Gastroesophageal sphincter (tissue), 3 donors: Measurements from ENCODE around the gene SLC25A33.

ENCODE experiments used
- POLR2A ChIP-seq, 2 donors: fragments of 450-650 bp; IDR thresholded peaks; one replicate each; pipeline ENCODE4 v1.6.1; 2017; ENCODE audit warnings: antibody characterized with exemption in 2 of 2, mild to moderate bottlenecking in 2 of 2, moderate library complexity in 1 of 2
- POLR2AphosphoS5 ChIP-seq: sonication (generic); formaldehyde crosslinking; IDR thresholded peaks from one replicate; pipeline ENCODE4 v1.6.1; 2017; ENCODE audit warnings: antibody characterized with exemption
- TF ChIP-seq, protein P1 (sequence below), 4 experiments: fragments of 200-600 bp in 2 of 4; fragments of 450-650 bp in 2 of 4; sonication (generic) in 1 of 4; IDR thresholded peaks; one replicate each; pipeline ENCODE4 v1.5.1; 2017 to 2019; ENCODE audit warnings: antibody characterized with exemption in 4 of 4, mild to moderate bottlenecking in 2 of 4, moderate library complexity in 2 of 4

DNA sequence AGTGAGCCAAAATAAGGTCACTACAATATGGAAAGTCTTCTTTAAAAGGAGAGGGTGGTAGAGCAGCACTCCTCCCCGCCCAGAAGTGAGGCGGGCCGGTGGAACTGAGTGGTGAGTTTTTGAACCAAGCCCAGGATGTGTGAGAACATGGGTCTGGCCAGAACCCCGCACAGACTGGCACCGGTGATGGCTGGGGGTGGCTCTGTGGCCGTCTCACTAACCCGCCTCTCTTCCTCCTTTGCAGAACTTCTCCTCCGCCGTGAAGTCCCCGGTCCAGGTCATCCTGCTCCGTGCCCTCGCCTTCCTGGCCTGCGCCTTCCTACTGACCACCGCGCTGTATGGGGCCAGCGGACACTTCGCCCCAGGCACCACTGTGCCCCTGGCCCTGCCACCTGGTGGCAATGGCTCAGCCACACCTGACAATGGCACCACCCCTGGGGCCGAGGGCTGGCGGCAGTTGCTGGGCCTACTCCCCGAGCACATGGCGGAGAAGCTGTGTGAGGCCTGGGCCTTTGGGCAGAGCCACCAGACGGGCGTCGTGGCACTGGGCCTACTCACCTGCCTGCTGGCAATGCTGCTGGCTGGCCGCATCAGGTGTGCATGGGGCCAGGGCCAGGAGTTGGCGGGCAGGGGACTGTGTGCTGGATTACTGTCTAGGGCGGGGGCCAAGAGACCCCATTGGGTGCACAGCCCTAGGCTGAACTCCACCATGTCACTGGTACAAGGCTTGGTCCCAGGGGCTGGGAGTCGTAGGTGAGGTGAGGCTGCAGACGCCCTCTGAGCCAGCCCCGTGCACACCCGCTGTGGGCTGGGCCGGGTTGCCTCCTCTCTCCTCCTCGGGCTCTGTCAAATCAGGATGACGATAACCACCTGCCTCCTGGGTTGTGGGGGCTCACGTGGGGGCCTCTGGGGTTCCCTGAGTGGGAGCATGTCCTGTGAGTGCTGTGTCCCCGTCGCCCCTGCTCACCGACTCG lies 61.9 kb downstream of the SLC25A33 start:
- TF ChIP-seq, protein P1, sequence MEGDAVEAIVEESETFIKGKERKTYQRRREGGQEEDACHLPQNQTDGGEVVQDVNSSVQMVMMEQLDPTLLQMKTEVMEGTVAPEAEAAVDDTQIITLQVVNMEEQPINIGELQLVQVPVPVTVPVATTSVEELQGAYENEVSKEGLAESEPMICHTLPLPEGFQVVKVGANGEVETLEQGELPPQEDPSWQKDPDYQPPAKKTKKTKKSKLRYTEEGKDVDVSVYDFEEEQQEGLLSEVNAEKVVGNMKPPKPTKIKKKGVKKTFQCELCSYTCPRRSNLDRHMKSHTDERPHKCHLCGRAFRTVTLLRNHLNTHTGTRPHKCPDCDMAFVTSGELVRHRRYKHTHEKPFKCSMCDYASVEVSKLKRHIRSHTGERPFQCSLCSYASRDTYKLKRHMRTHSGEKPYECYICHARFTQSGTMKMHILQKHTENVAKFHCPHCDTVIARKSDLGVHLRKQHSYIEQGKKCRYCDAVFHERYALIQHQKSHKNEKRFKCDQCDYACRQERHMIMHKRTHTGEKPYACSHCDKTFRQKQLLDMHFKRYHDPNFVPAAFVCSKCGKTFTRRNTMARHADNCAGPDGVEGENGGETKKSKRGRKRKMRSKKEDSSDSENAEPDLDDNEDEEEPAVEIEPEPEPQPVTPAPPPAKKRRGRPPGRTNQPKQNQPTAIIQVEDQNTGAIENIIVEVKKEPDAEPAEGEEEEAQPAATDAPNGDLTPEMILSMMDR (IDR thresholded peaks at IDR 0.05) = no peak
- TF ChIP-seq POLR2AphosphoS5 = no peak
- TF ChIP-seq POLR2A (IDR thresholded peaks at IDR 0.05) = no peak
